ENCODE measurements around the gene HIF3A.

Gene HIF3A

GRCh38 chr19:46328079-46328478, 31.2 kb downstream of the HIF3A start:
- H3K4me1 ChIP-seq (ENCODE audit: insufficient read depth, low read length, severe bottlenecking) = no peaks in the 10 kb centered on the region
- H3K9ac ChIP-seq (ENCODE audit: low read length) = no peak overlapping the region
- H3K4me3 ChIP-seq (ENCODE audit: low read depth, low read length, poor library complexity, severe bottlenecking) = no peak overlapping the region
- no peaks in the 10 kb centered on the region for H3F3A ChIP-seq (ENCODE audit: insufficient read depth, low read length)
- H3K79me2 ChIP-seq (ENCODE audit: insufficient read depth, low read length) = no peaks in the 10 kb centered on the region
- no peaks in the 10 kb centered on the region; the same call in 1 of the 2 replicates for H3K27me3 ChIP-seq (ENCODE audit: insufficient read depth, low read length)
- no peak overlapping the region for H2AFZ ChIP-seq (ENCODE audit: low read length)
- H3K9me2 ChIP-seq (ENCODE audit: low read depth, low read length) = no peaks in the 10 kb centered on the region
- H3K27ac ChIP-seq (ENCODE audit: low read depth, low read length, poor library complexity, severe bottlenecking) = no peak overlapping the region
- H3K4me2 ChIP-seq (ENCODE audit: low read length) = no peak overlapping the region
- no peaks in the 10 kb centered on the region; the same call in 1 of the 2 replicates for H3K36me3 ChIP-seq (ENCODE audit: insufficient read depth, low read length)
- H3K9me3 ChIP-seq (ENCODE audit: low read length) = peaks cover 4% of the 10 kb centered on the region; the same call in 1 of the 2 replicates
- H4K20me1 ChIP-seq (ENCODE audit: insufficient read depth, low read length) = no peaks in the 10 kb centered on the region
- TF ChIP-seq EZH2 (IDR thresholded peaks at IDR 0.05; ENCODE audit: borderline replicate concordance, low read length) = no peak
- no peak for TF ChIP-seq CTCF (IDR thresholded peaks at IDR 0.05; ENCODE audit: low read length)

- no peaks in the 10 kb centered on the region; the same call in 1 of the 2 replicates for H3K36me3 ChIP-seq (ENCODE audit: insufficient read depth, low read length)
- TF ChIP-seq CTCF (IDR thresholded peaks at IDR 0.05; ENCODE audit: low read length) (no peak), EZH2 (IDR thresholded peaks at IDR 0.05; ENCODE audit: borderline replicate concordance, low read length) (no peak)
- H3K79me2 ChIP-seq (ENCODE audit: insufficient read depth, low read length) = no peaks in the 10 kb centered on the region
- no peaks in the 10 kb centered on the region for H3K4me1 ChIP-seq (ENCODE audit: insufficient read depth, low read length, severe bottlenecking)
- no peak overlapping the region for H2AFZ ChIP-seq (ENCODE audit: low read length)
- no peak overlapping the region for H3K4me2 ChIP-seq (ENCODE audit: low read length)
- no peaks in the 10 kb centered on the region for H3K9me2 ChIP-seq (ENCODE audit: low read depth, low read length)
- H3F3A ChIP-seq (ENCODE audit: insufficient read depth, low read length) = no peaks in the 10 kb centered on the region
- H3K4me3 ChIP-seq (ENCODE audit: low read depth, low read length, poor library complexity, severe bottlenecking) = no peak overlapping the region
- H3K9me3 ChIP-seq (ENCODE audit: low read length) = peaks cover 4% of the 10 kb centered on the region; the same call in 1 of the 2 replicates
- H4K20me1 ChIP-seq (ENCODE audit: insufficient read depth, low read length) = no peaks in the 10 kb centered on the region
- no peak overlapping the region for H3K27ac ChIP-seq (ENCODE audit: low read depth, low read length, poor library complexity, severe bottlenecking)
- H3K27me3 ChIP-seq (ENCODE audit: insufficient read depth, low read length) = no peaks in the 10 kb centered on the region; the same call in 1 of the 2 replicates
- H3K9ac ChIP-seq (ENCODE audit: low read length) = no peak overlapping the region
Measured at GRCh38 chr19:46330319-46330918, 33.6 kb downstream of the HIF3A start.

- H3K4me2 ChIP-seq (ENCODE audit: low read length) = no peak overlapping the region
- TF ChIP-seq CTCF (IDR thresholded peaks at IDR 0.05; ENCODE audit: low read length) = no peak
- TF ChIP-seq EZH2 (IDR thresholded peaks at IDR 0.05; ENCODE audit: borderline replicate concordance, low read length) = no peak
- H3K27me3 ChIP-seq (ENCODE audit: insufficient read depth, low read length) = no peaks in the 10 kb centered on the region; the same call in none of the 2 replicates
Measured at GRCh38 chr19:46337487-46337886, 40.6 kb downstream of the HIF3A start.

More at GRCh38 chr19:46337487-46337886, 40.6 kb downstream of the HIF3A start:
- no peak overlapping the region for H2AFZ ChIP-seq (ENCODE audit: low read length)
- no peaks in the 10 kb centered on the region for H3K36me3 ChIP-seq (ENCODE audit: insufficient read depth, low read length)
- H3K9me2 ChIP-seq (ENCODE audit: low read depth, low read length) = no peaks in the 10 kb centered on the region
- H3K9ac ChIP-seq (ENCODE audit: low read length) = no peak overlapping the region
- H4K20me1 ChIP-seq (ENCODE audit: insufficient read depth, low read length) = no peaks in the 10 kb centered on the region
- H3K79me2 ChIP-seq (ENCODE audit: insufficient read depth, low read length) = no peaks in the 10 kb centered on the region
- H3K27ac ChIP-seq (ENCODE audit: low read depth, low read length, poor library complexity, severe bottlenecking) = no peak overlapping the region
- H3K4me1 ChIP-seq (ENCODE audit: insufficient read depth, low read length, severe bottlenecking) = no peaks in the 10 kb centered on the region
- no peaks in the 10 kb centered on the region for H3K9me3 ChIP-seq (ENCODE audit: low read length)
- no peaks in the 10 kb centered on the region for H3F3A ChIP-seq (ENCODE audit: insufficient read depth, low read length)
- no peak overlapping the region for H3K4me3 ChIP-seq (ENCODE audit: low read depth, low read length, poor library complexity, severe bottlenecking)
